HUES48 (cell line): ENCODE measurements around the gene PCDH18.
"Not testable (repeated sequence)": the region's sequence is repeated elsewhere in the genome, so short reads cannot be mapped to it uniquely, and the experiment has no call there.

Experiments used
- H3K27ac ChIP-seq: one replicate; pipeline ENCODE4 v1.7.0; 2013; ENCODE audit warnings: low read depth, low read length, inconsistent platforms
- H3K27me3 ChIP-seq: 2 replicates; pipeline ENCODE4 v1.6.1; 2013; ENCODE audit warnings: mild to moderate bottlenecking, low read length; ENCODE audit not compliant: control insufficient read depth, insufficient read depth
- H3K36me3 ChIP-seq: 2 replicates; pipeline ENCODE4 v1.6.1; 2013; ENCODE audit warnings: low read length; ENCODE audit not compliant: control insufficient read depth, insufficient read depth
- H3K4me1 ChIP-seq: 2 replicates; pipeline ENCODE4 v1.6.1; 2013; ENCODE audit warnings: mild to moderate bottlenecking, low read length; ENCODE audit not compliant: control insufficient read depth, insufficient read depth
- H3K4me3 ChIP-seq: 2 replicates; pipeline ENCODE4 v1.5.1; 2013; ENCODE audit warnings: mild to moderate bottlenecking, low read depth, low read length
- H3K9ac ChIP-seq: 2 replicates; pipeline ENCODE4 v1.6.1; 2013; ENCODE audit warnings: mild to moderate bottlenecking, low read depth, low read length, moderate library complexity
- H3K9me3 ChIP-seq: 2 replicates; pipeline ENCODE4 v1.6.1; 2013; ENCODE audit warnings: low read length; ENCODE audit not compliant: control insufficient read depth, insufficient read depth

PCDH18 gene

GRCh38 chr4:137528673-137529072 lies 3.6 kb downstream of the PCDH18 start:
- Histone ChIP-seq H3K27me3 (no peaks in the 10 kb centered on the region), H3K4me1 (peaks cover 25% of the 10 kb centered on the region), H3K9me3 (no peaks in the 10 kb centered on the region), H3K36me3 (peaks cover 76% of the 10 kb centered on the region), H3K9ac (peak overlapping the region; percentile 35; the same call in 1 of the 2 replicates), H3K27ac (no peak overlapping the region), H3K4me3 (peak overlapping the region; percentile 96)

DNA sequence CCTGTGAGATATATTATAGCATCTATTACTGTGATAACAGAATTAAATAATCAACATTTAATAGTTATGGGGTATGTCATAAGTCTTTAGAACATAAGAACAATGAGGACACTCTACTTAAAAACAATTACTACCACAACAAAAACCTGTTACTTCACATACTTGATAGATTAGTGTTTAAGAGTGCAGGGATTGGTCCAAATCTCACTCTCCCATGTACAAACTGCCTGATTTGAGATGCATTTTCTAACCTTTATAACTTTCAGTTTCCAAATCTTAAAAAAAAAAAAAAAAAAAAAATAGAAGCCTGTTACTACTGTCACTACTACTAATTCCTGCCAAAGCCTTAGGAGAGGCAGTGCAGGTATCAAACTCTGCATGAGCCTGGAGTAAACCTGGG lies 5.6 kb downstream of the PCDH18 start:
- Histone ChIP-seq H3K4me1 (peaks cover 15% of the 10 kb centered on the region), H3K27ac (no peak overlapping the region), H3K4me3 (no peak overlapping the region), H3K9ac (no peak overlapping the region), H3K36me3 (peaks cover 96% of the 10 kb centered on the region), H3K27me3 (no peaks in the 10 kb centered on the region), H3K9me3 (no peaks in the 10 kb centered on the region)

GRCh38 chr4:137524725-137525369 lies 7.4 kb downstream of the PCDH18 start:
- Histone ChIP-seq H3K27ac (no peak overlapping the region), H3K4me3 (no peak overlapping the region), H3K9me3 (no peaks in the 10 kb centered on the region), H3K36me3 (peaks cover 100% of the 10 kb centered on the region), H3K4me1 (peaks cover 4% of the 10 kb centered on the region; the same call in 1 of the 2 replicates), H3K27me3 (no peaks in the 10 kb centered on the region), H3K9ac (no peak overlapping the region)

GRCh38 chr4:137523329-137523728 lies 9.0 kb downstream of the PCDH18 start:
- H3K36me3 ChIP-seq, result peaks cover 87% of the 10 kb centered on the region
- no peaks in the 10 kb centered on the region for H3K4me1 ChIP-seq
- H3K27me3 ChIP-seq, result no peaks in the 10 kb centered on the region
- H3K9me3 ChIP-seq, result no peaks in the 10 kb centered on the region
- no peak overlapping the region for H3K9ac ChIP-seq
- H3K4me3 ChIP-seq, result no peak overlapping the region
- H3K27ac ChIP-seq, result no peak overlapping the region

GRCh38 chr4:137521053-137521452 lies 11.2 kb downstream of the PCDH18 start:
- H3K9ac ChIP-seq, result no peak overlapping the region
- no peaks in the 10 kb centered on the region for H3K27me3 ChIP-seq
- no peaks in the 10 kb centered on the region for H3K9me3 ChIP-seq
- H3K4me1 ChIP-seq, result no peaks in the 10 kb centered on the region
- H3K36me3 ChIP-seq, result peaks cover 64% of the 10 kb centered on the region
- no peak overlapping the region for H3K4me3 ChIP-seq
- no peak overlapping the region for H3K27ac ChIP-seq

DNA sequence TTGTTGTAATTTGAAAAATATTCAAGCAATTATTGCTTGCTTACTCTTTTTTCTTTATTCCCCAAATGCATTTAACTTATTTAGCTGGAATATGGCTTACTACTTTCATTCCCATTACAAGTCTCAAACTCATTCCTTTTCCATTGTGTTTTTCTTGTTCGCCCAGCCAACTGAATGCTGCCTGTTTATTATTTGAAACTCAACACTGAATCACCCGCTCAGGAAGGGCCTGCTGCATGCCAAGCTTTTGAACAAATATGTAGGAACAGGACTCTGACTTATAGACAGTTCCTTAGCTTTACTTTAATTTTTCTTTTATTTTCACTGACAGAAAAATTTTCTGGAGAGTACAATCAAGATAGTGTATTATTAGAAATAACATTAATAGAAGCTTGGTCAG lies 12.9 kb downstream of the PCDH18 start:
- H3K27me3 ChIP-seq, result no peaks in the 10 kb centered on the region
- H3K27ac ChIP-seq, result peak overlapping the region; percentile 40
- H3K9me3 ChIP-seq, result no peaks in the 10 kb centered on the region
- peaks cover 9% of the 10 kb centered on the region for H3K4me1 ChIP-seq
- H3K9ac ChIP-seq, result no peak overlapping the region
- peaks cover 48% of the 10 kb centered on the region for H3K36me3 ChIP-seq
- no peak overlapping the region for H3K4me3 ChIP-seq

- H3K27me3 ChIP-seq, H3K9ac ChIP-seq, H3K27ac ChIP-seq, H3K9me3 ChIP-seq, H3K4me3 ChIP-seq: not testable (repeated sequence)
- peaks cover 27% of the 10 kb centered on the region for H3K36me3 ChIP-seq
- peaks cover 16% of the 10 kb centered on the region for H3K4me1 ChIP-seq
Measured at GRCh38 chr4:137517323-137517722, 15.0 kb downstream of the PCDH18 start.

DNA sequence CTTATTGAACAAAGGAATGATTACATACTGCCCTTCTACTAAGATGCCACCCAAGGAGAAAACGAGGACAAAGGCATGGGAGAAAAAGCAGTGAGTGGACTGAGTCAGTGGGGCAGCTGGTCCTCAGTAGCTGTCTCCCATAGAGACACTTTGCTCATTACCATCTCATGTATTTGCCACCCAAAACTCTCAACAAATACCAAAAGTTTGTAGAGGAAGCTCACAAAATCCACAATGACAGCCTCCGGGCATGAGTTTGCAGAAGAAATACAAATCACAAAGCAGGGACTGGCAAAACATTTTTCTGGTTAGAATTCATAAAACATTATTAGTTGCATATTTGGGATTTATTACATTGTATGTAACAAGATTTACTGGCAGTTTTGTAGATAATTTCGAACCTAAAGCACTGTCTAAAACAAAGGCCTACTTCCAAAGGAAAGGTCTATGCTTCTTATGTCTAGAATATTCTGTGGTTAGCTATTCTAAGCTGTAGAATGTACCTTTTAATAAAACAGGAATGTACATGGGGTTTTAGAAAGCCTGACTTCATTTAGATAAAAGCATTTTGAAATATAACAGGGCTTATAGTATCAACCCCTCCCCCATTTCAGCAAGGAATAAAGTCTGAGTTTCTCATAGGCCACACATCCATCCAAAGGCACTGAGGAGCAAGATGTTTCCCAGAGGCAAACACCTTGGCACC lies 17.7 kb downstream of the PCDH18 start:
- no peak overlapping the region for H3K4me3 ChIP-seq
- H3K9me3 ChIP-seq, result no peaks in the 10 kb centered on the region
- no peak overlapping the region for H3K9ac ChIP-seq
- H3K27me3 ChIP-seq, result no peaks in the 10 kb centered on the region
- no peaks in the 10 kb centered on the region for H3K36me3 ChIP-seq
- H3K4me1 ChIP-seq, result peaks cover 39% of the 10 kb centered on the region
- no peak overlapping the region for H3K27ac ChIP-seq

DNA sequence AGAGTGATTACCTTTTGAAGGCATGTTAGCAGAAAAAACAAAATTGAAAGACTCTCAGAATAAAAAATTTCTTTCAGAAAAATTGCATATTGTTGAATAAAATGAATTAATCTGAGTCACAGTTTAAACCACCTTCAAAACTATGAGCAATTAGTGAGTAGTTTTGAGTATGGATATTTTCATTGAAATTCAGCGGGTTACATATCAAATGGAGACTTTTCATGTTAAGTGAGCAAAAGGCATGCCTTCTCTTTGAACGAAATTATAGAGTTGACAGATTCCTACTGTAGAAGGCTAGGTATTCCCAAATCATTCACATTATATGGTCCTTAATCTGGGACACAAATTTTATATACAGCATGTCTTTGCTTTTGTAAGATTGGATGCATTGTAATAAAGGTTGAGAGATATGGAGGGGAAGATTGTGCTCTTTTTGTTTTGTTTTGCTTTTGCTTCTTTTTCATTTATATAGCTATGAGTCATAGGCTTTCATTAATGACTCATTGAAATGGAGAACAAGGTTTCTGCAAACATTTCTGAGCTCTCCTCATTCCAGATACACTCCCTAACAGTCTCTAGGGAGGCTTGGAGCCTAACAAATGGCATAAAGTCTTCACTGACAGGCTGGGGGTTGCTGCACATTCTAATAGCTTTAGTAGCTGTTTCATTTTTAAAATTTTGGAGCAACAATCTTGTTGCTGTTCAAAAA lies 21.6 kb downstream of the PCDH18 start:
- Histone ChIP-seq H3K9me3 (no peaks in the 10 kb centered on the region), H3K9ac (no peak overlapping the region), H3K4me1 (peaks cover 39% of the 10 kb centered on the region), H3K27ac (peak overlapping the region; percentile 82), H3K36me3 (no peaks in the 10 kb centered on the region), H3K27me3 (no peaks in the 10 kb centered on the region), H3K4me3 (no peak overlapping the region)

- Histone ChIP-seq H3K9ac (no peak overlapping the region), H3K36me3 (no peaks in the 10 kb centered on the region), H3K27ac (peak overlapping the region; percentile 82), H3K4me1 (peaks cover 33% of the 10 kb centered on the region), H3K4me3 (no peak overlapping the region), H3K27me3 (no peaks in the 10 kb centered on the region), H3K9me3 (no peaks in the 10 kb centered on the region)
Measured at GRCh38 chr4:137509855-137510282, 22.4 kb downstream of the PCDH18 start.
